SH-SY5Y (cell line): ENCODE measurements around the gene CEL.

Experiments used
- GATA2 ChIP-seq: IDR thresholded peaks from 2 replicates; pipeline ENCODE4 v1.6.1; 2011; ENCODE audit warnings: mild to moderate bottlenecking, low read depth, low read length
- GATA3 ChIP-seq: IDR thresholded peaks from 2 replicates; pipeline ENCODE4 v1.6.1; 2011; ENCODE audit warnings: low read depth, mild to moderate bottlenecking, low read length, moderate library complexity

Gene CEL

DNA sequence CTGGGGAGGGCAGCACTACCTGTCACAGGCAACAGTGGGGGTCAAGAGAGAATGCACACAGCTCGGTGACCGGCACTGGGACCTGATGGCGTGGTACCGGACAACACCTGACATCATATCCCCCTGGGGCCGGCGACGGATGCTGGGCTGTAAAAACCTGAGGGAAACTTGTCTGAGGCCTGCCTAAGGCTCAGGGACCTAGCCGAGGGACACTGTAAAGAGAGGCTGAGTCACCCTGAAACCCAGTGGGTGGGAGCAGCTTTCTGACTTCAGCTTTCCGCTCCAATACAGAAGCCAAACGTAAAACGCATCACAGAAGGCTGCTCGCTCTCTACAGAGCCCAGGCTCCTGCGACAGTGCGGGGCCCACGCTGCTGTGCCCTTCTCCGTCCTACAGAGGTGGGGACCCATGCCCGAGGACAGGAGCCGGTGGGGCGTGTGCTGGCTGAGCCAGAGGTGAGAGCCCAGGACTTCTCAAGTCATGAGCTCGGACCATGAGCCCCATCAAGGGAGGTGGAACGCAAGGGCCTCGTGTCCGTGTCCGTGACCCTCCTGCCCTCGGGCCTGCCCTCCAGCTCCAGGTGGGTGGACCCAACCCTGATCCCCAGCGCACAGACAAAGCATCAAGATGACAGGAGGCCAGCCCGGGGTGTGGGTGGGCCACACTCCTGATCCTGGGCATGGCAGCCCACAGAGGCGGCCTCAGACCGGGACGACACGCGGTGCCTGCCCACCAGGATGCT, 54.0 kb downstream of the CEL start:
- TF ChIP-seq GATA2 (no peak), GATA3 (no peak)

DNA sequence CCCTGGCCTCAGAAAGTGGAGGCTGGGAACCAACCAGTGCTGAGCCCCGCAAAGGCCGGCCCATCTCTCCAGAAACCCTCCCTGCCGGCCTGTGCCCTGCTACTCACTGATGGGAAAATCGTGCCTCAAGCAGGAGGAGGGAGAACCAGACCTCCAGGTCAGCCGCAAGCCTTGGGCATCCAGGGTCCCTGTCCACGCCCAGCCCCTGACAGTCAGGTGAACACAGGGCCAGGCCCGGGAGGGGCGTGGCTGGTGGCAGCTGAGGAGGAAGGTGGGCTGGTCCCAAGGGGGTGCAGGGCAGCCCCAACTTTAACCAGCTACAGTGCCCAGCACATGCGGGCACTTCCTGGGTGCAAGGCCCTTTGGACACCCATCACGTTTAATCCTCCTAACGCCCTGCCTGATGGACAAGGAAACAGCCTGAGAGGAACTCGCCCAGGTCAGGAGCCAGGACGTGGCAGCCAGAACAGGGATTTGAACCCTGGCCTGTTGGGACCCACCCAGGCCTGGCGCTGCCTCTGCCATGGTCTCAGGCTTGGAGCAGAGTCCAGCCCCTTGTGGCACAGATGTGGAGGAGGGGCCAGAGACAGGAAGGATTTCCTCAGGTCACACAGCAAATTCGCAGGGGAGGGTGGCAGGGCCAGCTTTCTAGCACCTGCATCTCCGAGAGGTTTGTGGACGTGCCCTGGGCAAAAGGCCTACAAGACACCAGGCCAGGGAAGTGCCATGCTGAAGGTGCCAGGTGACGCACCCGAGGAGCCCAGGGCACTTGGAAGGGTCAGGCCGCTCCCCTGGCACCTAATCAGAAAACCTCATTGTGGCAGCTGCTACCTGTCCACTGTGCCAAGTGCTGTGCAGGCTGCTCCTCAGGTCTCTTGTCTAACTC, 54.8 kb downstream of the CEL start:
- no peak for TF ChIP-seq GATA3
- TF ChIP-seq GATA2, result no peak

DNA sequence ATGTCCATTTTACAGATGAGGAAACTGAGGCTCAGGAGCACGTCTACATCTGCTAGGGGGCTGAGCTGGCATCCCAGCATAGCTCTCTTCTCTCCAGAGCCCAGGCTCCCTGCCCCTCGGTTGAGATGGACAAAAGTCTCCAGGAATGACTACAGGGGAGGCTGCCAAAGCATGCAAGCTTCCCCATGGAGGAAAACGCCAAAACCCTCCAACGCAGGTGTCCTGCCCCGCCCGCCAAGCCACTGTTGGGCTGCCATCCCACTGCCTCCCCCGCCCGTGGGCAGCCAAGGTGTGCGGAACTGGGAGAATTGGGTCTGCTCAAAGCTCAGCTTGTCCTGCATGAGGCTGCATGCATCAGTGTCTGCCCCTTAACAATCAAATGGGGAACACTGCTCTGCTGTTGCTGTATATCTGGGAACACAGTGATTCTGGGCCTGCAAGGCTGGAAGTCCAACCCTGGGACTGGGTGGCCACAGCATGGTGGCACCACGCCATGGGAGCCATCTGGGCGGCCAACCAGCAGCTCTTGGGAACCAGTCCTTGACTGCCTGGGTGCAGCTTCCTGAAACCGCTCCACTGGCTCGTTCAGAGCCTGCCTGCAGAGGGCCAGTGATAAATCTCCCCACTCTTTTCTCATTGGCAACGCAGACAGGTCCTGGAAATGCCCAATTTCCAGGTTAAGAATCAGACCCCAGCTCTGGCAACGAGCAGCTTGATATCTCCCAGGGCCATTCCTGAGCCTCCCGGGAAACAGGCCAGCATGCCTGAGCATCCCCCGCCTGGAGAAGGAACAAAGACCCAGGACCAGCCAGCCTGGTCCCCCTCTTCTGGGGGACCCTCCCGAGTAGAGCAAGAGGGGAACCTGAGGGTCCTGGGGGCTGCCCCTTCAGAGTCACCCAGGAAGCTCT, 55.7 kb downstream of the CEL start:
- TF ChIP-seq GATA3, result no peak
- no peak for TF ChIP-seq GATA2

DNA sequence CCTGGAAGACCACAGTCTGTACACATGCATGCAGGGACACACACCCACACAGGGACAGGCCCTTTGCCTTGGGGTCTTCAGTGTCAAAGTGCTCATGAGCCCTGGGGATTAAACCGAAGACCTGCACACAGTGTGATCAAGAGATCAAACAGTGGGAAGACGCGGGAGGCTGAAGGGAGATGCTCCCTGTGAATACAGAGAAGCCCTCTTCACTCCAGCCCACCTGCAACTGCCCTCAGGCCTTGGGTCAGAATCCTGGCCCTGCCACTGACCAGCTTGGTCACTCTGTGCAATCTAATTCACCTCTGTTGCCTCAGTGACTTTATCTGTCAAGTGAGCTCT, 56.4 kb downstream of the CEL start:
- TF ChIP-seq GATA3 (no peak), GATA2 (no peak)

DNA sequence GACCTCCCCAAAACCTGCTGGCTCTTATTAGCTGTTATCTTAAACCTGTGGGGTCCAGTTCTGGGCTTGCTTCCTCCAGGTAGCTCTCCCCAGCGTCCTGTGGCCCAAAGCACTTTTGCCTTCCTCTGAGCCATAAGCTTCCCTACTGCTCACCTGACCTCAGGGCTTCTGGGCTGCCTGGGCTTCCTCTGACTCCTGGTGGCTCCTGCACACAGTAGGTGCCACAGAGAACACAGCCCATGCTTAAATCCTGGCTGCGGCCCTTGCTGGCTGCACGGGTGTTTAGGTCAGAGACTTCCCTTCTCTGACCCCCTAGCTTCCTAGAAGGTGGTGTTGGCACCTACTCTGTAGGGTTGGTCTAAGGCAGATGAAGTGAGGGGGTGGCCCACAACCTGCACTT, 56.8 kb downstream of the CEL start:
- no peak for TF ChIP-seq GATA3
- no peak for TF ChIP-seq GATA2

DNA sequence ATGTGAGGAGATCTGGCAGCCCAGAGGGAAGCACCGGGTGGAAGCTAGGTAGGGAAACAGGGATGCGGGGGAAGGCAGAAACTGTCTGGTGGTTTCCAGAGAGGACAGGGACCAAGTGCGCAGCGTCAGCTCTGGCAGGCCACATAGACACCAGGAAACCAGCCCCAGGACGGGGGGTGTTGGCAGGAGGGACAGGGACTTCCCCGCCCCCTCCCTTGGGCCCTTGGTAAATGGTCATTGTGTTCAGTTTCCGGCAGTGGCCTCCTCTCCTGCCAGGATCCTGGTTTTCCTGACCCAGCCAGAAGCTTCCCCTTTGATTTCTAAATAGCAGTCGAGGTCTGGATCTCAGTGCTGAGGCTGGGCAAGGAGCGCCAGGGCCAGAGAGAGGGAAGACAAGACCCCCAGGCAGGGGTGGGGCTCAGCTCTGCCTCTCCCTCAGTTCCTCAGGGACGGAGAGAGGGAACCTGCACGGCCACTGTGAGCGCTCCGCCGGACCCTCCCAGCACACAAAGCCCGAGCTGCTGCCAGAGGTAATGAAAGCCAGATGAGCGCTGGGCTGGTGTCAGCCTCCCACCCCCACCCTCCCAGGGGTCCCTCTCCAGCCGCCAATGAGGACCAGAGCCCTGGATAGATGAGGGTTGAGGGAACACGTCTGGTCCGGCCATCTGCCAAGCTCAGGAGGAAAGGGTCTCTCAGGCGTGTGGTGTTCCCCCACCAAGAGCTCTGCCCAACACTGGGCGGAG, 57.5 kb downstream of the CEL start:
- TF ChIP-seq GATA2 (peak; percentile 35; the same call in 1 of the 2 replicates), GATA3 (no peak)

DNA sequence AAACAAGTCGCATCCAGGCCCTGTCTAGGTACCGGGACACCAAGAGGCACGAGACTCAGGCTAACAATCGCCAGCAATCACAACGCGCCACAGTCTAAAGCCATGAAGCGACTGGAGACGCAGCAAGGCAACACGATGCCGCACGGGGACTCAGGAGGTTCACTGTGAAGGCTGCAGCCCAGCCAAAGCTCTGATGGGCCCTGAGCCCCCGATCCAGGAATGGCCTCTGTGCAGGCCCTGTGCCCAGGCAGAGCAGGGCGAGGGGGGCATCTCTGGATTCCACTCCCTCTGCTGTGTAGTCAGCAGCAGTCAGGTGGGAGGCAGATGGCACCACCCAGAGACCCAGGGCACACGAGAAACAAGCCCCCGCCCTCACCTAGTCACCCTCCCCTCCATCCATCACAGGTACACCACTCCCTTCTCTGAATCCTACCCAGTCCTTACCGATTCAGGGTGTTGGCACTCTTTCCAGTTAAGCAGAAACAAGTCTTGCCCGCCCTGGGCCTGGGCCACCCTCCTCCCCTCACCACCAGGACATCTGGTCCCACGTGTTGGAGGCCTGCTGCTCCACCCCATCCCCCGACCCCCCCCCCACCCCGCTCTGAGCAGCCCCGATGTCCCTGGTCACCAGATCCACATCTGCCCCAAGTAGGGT, 58.2 kb downstream of the CEL start:
- TF ChIP-seq GATA2, result no peak

DNA sequence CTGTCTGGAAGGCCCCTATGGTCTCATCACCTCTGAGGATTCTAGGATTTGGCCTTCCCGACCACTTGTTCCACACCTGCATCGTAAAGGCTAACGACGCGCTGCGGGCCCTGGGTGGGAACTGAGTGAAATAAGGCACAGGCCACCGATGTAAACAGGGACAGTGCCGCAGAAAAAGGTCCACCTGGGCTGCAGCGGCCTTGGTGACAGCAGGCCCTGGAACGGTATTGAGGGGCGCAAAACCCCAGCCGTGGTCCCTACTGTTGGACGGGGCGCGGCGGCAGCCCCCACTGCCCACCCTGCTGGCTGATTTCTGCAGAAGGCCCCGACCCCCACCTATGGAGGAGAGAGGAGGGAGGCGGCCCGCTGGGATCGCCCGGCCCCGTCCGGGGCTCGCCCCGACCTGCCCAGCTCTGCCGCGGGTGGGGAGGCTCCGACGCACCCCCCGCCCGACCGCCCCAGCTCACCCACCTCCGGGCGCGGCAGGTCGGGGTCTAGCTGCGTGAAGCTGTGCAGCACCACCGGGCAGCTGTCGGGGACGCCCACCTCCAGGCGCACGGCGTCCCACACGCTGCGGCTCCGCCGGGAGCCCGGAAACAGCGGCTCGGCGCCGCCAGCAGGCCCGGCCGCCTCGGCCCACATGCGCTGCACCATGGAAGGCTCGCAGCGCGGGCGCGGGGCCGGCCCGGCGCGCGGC, 58.9 kb downstream of the CEL start:
- TF ChIP-seq GATA3 (no peak), GATA2 (no peak)
